NK-92 (cell line): Measurements from ENCODE around the gene KIF15.

Source experiments
- DNase-seq: peaks from one replicate; lab custom pipeline; 2025; ENCODE audit not compliant: unreplicated experiment; lab: John Stamatoyannopoulos, UW

Gene KIF15

DNA sequence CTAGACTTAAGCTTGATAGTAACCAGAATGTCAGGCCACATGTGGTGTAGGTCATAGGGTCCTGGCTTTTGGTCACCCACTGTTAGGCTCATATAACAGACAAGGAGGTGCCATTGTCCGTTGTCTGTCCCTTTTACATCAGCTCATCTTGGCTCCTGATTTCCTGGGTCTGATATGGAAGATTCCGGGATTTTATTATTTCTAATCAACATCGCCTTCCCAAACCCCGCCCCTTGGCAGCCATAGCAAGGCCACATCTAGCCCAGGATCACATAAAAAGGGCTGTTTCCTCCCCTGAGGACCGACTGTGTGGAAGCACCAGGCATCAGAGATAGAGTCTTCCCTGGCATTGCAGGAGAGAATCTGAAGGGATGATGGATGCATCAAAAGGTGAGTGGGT is 112.7 kb downstream of the KIF15 start, which contains the start of gene TGM4:
TGM4 (plus strand) TSS at position 301 of the 400 bp plus-strand sequence; CDS start at position 372, 71 bp downstream.
- DNase-seq = no peak

DNA sequence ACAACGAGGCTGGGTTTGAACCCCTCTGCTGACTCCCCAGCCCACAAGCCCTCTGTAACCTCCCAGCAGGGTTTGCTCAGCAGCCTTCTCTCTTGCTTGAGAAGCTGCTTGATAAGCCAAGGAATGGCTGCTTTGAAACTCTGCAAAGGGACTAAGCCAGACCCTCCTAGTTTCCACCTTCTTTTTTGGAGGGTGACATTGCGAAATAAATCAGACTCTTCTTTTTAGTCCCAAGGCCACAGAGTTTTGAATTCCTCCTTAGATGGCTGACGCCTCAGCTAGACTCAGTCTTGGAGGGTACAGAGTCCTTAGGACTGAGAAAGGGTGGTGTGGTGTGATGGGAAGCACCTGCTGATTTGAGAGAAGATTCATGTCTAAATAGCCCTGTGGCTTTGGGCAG is 114.0 kb downstream of the KIF15 start:
- no peak for DNase-seq

DNA sequence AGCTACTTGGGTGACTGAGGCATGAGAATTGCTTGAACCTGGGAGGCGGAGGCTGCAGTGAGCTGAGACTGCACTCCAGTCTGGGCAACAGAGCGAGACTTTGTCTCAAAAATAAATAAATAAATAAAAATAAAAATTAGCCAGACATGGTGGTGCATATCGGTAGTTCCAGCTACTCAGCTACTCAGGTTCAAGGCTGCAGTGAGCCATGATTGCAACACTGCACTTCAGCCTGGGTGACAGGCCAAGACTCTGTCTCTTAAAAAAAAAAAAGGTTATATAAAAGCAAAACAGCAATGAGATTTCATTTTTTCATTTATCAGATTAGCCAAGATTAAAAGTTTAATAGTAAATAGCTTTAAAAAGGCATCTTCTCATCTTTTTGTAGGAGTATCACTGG is 115.7 kb downstream of the KIF15 start:
- no peak for DNase-seq

DNA sequence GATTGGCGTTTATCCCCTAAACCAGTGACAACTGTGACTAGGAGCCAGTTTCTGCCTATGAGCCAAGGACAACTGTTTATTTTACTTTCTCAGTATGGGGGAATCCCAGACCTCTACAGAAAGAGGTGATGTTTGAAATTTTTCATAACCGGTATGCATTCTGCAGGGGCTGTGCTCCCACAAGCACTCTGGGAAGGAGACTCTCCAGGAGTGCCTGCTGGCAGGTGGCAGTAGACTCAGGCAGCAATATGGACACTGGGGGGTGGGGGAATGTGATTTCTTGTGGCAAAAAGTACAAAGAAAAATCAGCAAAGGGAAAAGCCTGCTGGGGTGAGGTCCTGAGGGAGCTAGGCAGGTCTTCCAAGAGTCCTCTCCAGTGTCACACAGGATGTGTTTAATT is 118.7 kb downstream of the KIF15 start:
- no peak for DNase-seq

DNA sequence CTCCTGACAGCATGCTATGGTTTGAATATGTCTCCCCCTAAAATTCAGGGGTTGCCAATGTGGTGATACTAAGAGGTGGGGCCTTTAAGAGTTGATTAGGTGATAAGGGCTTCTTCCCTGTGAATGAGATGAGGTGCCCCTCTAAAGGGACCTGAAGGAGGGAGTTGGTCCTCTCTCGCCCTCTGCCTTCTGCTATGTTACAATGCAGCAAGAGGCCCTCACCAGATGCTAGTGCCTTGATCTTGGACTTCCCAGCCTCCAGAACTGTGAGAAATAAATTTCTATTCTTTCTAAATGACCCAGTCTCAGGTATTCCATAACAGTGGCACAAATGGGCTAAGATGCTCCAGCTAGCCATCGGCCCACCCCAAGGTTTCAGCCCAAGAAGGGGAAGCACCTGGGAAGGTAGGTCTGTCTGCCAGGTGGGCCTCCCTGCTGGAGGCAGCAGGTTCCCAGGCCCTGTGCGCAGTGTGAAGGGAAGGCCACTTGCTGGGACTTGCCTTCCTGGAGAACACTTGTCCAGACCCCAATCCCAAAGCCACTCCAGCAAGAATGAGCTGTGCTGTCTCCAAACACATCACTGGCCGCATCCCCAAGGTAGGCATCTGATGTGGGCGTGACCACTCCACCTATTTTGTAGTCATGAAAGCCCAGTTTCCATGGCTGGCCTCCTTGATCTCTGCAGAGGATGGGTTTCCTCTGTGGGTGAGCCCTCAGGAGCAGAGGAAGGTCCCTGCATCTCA is 121.8 kb downstream of the KIF15 start:
- no peak for DNase-seq

DNA sequence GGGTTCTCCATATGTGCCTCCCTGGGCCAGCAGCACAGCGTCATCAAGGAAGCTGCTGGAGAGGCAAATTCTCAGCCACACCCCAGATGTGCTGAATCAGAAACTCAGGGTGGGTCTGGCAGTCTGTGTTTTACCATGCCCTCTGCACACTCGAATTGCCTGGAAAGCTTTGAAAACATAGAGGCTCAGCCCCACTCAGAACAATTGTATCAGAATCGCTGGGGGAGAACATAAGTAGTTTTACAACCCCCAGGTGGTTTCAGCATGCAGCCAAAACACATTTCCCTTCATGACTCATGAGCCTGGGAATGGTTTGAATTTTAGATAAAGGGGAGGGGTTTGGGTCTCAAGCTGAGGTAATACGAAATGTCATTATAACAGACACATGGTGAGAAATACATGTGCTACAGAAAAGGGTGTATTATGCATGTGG is 122.4 kb downstream of the KIF15 start:
- no peak for DNase-seq

DNA sequence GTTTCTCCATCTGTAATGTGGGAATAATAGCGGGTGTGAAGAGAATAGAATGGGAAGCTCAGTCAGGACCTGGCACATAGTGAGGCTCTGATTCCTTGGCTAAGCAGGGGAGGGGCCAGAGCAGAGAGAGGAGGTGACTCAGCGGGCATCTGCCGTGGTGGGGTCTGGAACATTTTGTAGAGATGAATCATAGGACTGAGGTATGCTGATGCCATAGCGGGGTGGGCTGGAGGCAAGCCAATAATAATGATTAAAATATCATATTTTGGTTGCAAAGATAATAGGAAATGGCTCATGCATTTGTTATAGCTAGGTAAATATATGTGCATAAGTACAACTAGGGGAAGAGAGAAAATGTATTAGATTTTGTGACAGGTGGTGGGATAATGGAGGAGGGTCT is 124.0 kb downstream of the KIF15 start:
- DNase-seq = no peak

DNA sequence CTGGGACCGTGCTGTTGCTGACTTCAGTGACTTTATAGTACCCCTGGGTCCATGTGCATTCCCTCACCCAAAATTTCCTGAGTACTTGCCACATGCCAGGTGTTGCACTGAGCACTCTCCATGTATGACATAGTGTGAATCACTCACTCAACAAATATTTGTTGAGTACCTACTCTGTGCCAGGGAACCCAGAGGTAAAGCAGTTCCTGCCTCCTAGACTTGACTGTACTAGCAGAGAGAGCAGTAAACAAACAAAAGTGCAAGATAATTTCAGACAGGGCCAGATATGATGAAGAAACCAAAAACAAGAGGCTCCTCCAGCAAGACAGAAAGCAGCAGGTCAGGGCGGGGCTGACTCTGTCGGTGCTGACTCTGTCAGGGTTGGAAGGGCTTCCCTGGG is 125.0 kb downstream of the KIF15 start:
- no peak for DNase-seq

DNA sequence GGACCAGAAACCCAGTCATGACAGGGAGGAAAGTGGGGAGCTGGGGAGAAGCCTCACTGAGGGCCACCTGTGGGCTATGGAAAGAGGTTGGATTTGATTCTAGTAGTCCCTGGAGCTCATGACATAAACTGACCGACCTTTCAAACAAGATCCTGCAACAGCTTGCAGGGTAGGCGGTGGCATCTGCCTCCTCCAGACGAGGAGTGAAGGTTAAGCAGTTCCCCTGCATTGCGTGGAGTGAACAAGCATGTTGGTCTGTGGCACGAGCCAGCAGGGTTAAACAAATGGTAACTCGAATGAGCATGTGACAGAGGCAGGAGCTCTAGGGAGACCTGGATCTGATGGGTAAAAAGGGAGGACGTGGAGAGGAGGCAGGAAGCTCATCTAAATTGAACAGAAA is 125.5 kb downstream of the KIF15 start:
- no peak for DNase-seq

DNA sequence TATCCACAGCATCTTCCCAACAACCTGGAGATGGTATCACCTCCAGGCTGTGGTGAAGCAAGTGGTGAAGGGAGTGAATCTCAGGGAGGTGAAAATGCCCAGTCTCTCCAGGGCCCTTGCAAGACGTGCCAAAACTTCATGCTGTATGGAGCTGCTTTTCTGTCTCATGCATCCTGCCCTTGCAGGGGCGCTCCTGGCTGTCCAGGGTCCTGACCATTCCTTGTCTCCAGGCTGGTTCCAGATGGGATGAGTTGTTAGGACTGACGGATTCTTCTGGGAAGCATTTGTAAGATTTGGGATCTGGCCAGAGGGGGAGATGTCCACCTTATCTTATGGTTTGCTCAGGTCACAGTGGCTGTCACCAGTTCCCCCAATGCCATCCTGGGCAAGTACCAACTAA is 128.7 kb downstream of the KIF15 start:
- no peak for DNase-seq

DNA sequence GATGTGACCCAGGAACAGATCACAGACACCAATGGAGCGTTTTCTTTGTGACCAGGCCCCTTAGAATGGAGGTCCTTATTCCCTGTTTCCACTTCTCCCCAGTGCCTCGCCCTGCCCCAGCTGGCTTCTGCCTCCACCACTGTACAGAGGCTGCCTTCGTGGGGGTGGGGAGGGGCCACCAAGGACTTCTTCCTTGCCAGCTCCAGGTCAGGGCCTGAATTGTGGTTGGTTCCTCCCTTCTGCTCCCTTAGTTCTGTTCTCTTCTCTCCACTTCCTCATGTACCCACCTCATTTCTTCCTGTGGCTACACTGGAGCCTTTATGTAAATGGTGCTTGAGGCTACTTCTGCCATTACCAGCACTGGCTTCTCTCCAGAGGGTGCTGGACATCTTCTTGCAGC is 129.3 kb downstream of the KIF15 start:
- no peak for DNase-seq

DNA sequence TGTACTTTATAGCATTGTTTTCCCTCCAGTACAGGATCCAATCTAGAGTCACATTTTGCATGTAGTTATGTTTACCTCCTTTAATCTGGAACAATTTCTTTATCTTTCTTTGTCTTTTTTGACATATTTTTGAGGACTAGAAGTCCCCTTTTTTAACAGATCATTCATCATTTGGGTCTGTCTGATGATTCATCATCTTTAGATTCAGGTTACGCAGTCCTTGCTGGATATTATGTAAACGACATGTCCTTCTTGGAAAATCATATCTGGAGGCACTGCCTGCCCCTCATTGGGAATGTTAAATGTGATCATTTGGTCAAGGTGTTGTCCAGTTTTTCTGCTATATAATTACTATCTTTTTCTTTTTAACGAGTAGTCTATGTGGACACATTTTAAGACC is 131.1 kb downstream of the KIF15 start:
- no peak for DNase-seq

DNA sequence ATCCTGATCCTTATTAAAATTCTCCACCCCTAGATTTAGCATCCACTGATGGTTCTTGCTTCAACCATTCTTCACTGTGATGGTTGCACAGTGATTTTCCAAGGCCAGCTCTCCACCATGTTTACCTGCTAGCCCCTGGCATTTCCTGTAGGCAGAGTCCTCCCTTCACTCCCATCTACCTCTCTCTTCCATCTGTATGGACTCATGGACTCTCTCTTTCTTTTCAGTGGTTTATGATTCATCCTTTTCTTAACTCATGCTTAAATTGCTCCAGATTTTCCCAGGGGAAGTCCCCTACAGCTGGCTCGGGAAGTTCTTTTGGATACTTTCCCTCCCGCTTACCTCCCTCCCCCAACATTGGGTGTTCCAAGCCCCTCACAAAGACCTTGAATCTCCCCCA is 131.5 kb downstream of the KIF15 start:
- DNase-seq = no peak

DNA sequence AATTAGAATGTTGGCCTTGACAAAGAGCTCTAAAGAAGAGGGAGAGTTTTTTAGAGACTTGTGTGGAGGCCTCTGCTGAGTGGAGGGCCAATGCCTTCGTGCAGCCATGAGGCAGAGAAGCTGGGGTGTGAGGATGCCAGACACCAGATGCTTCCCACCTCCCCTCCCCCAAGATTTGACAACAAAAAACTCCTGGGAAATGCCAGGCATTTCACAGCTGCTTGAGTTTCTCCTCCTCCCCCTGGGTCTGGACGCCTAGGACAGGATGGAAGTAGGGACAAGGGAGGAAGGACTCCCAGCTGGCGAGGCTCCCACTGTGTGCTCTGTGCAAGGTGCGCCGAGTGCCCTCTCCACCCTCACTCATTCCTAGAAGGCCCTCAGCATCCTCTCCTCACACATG is 132.9 kb downstream of the KIF15 start:
- no peak for DNase-seq

DNA sequence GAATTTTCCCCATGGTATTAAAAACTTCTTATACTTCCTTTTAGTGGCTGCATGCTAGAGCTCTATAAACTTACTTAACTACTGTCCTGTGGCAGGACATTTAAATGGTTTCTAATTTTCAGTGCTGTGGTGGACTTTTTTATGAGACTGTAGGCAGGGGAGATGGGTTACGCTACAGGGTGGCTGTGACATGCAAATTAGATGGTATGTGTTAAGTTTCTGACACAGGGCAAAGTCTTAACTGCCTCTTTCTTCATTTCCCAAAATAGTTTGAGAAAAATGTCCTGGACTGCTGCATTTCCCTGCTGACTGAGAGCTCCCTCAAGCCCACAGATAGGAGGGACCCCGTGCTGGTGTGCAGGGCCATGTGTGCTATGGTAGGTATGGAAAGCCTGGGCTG is 134.8 kb downstream of the KIF15 start:
- DNase-seq = no peak

DNA sequence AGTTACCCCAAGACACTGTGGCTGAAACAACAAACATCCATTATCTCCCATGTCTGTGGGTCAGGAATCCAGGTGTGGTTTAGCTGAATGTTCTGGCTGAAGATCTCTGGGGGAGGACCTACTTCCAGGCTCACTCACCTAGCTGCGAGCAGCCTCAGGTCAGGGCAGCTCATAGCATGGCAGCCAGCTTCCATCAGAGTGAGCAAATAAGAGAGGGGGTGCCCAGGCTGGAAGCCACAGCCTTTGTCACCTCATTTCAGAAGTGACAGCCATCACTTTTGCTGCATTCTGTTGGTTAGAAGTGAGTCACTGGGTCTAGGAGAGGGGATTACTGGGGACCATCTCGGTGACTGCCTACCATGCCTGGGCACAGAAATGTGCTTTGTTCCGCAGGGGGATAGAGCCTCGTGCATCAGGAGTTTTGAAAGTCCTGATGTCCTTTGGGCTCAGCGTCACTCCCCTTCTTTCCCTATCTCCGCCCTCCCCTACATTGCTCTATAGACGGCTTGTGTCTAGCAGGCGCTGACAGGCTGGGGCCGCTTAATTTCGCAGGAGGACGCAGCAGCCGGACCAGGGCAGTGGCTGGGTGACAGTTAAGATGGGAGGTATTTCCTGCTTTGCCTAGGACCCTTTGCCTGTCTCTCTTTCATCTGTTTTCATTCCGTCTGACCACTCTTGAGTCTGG is 138.2 kb downstream of the KIF15 start:
- DNase-seq = no peak

DNA sequence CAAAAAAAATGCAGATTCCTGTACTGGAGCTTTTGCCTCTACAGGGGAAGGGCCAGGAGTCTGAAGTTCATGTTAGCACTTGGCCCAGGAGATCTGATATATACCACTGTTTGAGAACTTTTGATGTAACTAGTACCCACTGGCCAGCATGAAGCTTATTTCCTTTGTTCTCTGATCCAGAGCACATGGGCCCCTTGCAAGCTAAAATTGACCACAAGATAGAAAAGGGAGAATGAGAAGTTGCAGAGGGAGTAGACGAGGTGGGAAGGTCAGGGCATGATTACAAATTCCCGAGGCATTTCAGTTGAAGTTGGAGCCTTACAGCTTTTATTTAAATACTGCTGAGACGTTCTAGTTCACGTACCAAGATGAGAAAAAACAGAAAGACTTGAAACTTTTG is 141.0 kb downstream of the KIF15 start:
- no peak for DNase-seq
